SK-N-SH (cell line): ENCODE data around the gene ANKMY1. TPM values are rescaled to one million over a fixed set of nuclear protein-coding genes. Genes with fewer than 3 reads are reported as not detected.

Experiments used
- CTCF ChIA-PET: fragments of 300-600, 350-600 bp; formaldehyde crosslinking; extraction: SDS; loops from one replicate; lab custom pipeline; 2021; lab: Yijun Ruan, JAX
- POLR2A ChIA-PET: fragments of 350-600 bp; sonication (Branson Sonifier 250); formaldehyde crosslinking; extraction: SDS; loops from one replicate; lab custom pipeline; 2020; ENCODE audit warnings: antibody characterized with exemption, inconsistent platforms; lab: Yijun Ruan, JAX
- DNase-seq: peaks from one replicate; pipeline ENCODE4 v3.0.0; 2012
- H2AFZ ChIP-seq: fragments of 200-600 bp; sonication (generic); 2 replicates; pipeline ENCODE4 v1.8.1; 2016; ENCODE audit warnings: antibody characterized with exemption, mild to moderate bottlenecking, low read depth
- H3F3A ChIP-seq: fragments of 200-600 bp; sonication (generic); replicated peaks from 2 replicates; pipeline ENCODE3; 2016; ENCODE audit warnings: antibody characterized with exemption, mild to moderate bottlenecking; ENCODE audit not compliant: insufficient read depth
- H3K27ac ChIP-seq, 2 experiments: fragments of 200-500 bp in 1 of 2; fragments of 200-600 bp in 1 of 2; sonication (Bioruptor generic) in 1 of 2; sonication (generic), shearing (Covaris generic) in 1 of 2; 2 replicates each; pipeline versions ENCODE4 v1.5.1 to v1.6.1; 2014 to 2016; ENCODE audit warnings: low read depth in 2 of 2, inconsistent platforms in 1 of 2, low read length in 1 of 2, mild to moderate bottlenecking in 1 of 2, mixed read lengths in 1 of 2
- H3K27me3 ChIP-seq: fragments of 200-600 bp; sonication (generic), shearing (Covaris generic); 2 replicates; pipeline ENCODE4 v1.6.1; 2016; ENCODE audit warnings: mixed run types; ENCODE audit not compliant: insufficient read depth
- H3K36me3 ChIP-seq, 2 experiments: fragments of 200-500 bp in 1 of 2; fragments of 200-600 bp in 1 of 2; sonication (Bioruptor generic) in 1 of 2; sonication (generic) in 1 of 2; replicated peaks in 1 of 2; 2 replicates each; pipeline versions ENCODE3 to v1.5.1; 2014 to 2016; ENCODE audit warnings: low read length in 1 of 2, mild to moderate bottlenecking in 1 of 2; ENCODE audit not compliant: insufficient read depth in 2 of 2, control insufficient read depth in 1 of 2
- H3K4me1 ChIP-seq, 2 experiments: fragments of 200-500 bp in 1 of 2; fragments of 200-600 bp in 1 of 2; sonication (Bioruptor generic) in 1 of 2; sonication (generic), shearing (Covaris generic) in 1 of 2; 2 replicates each; pipeline versions ENCODE4 v1.5.1 to v1.6.1; 2014 to 2016; ENCODE audit warnings: low read depth in 1 of 2, low read length in 1 of 2, mixed run types in 1 of 2; ENCODE audit not compliant: insufficient read depth in 2 of 2, control insufficient read depth in 1 of 2
- H3K4me2 ChIP-seq: fragments of 200-600 bp; sonication (generic), shearing (Covaris generic); 2 replicates; pipeline ENCODE4 v1.6.1; 2017; ENCODE audit warnings: mixed run types
- H3K4me3 ChIP-seq, 2 experiments: fragments of 200-500 bp in 1 of 2; fragments of 200-600 bp in 1 of 2; sonication (Bioruptor generic) in 1 of 2; sonication (generic), shearing (Covaris generic) in 1 of 2; 2 replicates each; pipeline versions ENCODE4 v1.5.1 to v1.8.1; 2014 to 2016; ENCODE audit warnings: low read depth in 2 of 2, inconsistent platforms in 1 of 2, low read length in 1 of 2, mild to moderate bottlenecking in 1 of 2, mixed read lengths in 1 of 2, moderate library complexity in 1 of 2
- H3K79me2 ChIP-seq: fragments of 200-600 bp; sonication (generic); 2 replicates; pipeline ENCODE4 v1.8.1; 2017; ENCODE audit warnings: mild to moderate bottlenecking; ENCODE audit not compliant: insufficient read depth
- H3K9ac ChIP-seq: fragments of 200-600 bp; sonication (generic); 2 replicates; pipeline ENCODE4 v1.6.1; 2017; ENCODE audit warnings: mixed run types
- H3K9me2 ChIP-seq: fragments of 200-600 bp; sonication (generic); 2 replicates; pipeline ENCODE4 v1.6.1; 2017; ENCODE audit warnings: mixed run types
- H3K9me3 ChIP-seq: fragments of 200-600 bp; sonication (generic); 2 replicates; pipeline ENCODE4 v1.6.1; 2017; ENCODE audit warnings: mixed run types, mild to moderate bottlenecking, moderate library complexity
- H4K20me1 ChIP-seq: fragments of 200-600 bp; sonication (generic); 2 replicates; pipeline ENCODE4 v1.6.1; 2017; ENCODE audit warnings: mild to moderate bottlenecking, mixed run types; ENCODE audit not compliant: insufficient read depth
- ELF1 ChIP-seq: IDR thresholded peaks from 2 replicates; pipeline ENCODE4 v1.4.0; 2012
- EP300 ChIP-seq, 2 experiments: IDR thresholded peaks; 2 replicates each; pipeline versions ENCODE4 v1.4.0 to v1.6.1; 2012; ENCODE audit warnings: borderline replicate concordance in 1 of 2, low read depth in 1 of 2, low read length in 1 of 2
- EZH2phosphoT487 ChIP-seq: fragments of 200-600 bp; sonication (generic); IDR thresholded peaks from 2 replicates; pipeline ENCODE4 v1.6.1; 2017; ENCODE audit warnings: low read depth, mixed run types, mild to moderate bottlenecking, antibody characterized with exemption, moderate library complexity, borderline replicate concordance
- FOSL2 ChIP-seq: IDR thresholded peaks from 2 replicates; pipeline ENCODE4 v1.4.0; 2012; ENCODE audit warnings: low read depth, mild to moderate bottlenecking, moderate library complexity, borderline replicate concordance
- IRF3 ChIP-seq: fragments of 150-350 bp; IDR thresholded peaks from 2 replicates; pipeline ENCODE4 v1.6.1; 2016; ENCODE audit warnings: mild to moderate bottlenecking, low read depth, low read length
- RAD21 ChIP-seq: IDR thresholded peaks from 2 replicates; pipeline ENCODE4 v1.6.1; 2012; ENCODE audit warnings: mild to moderate bottlenecking, low read length
- REST ChIP-seq: IDR thresholded peaks from 2 replicates; pipeline ENCODE4 v1.6.1; 2012; ENCODE audit warnings: mild to moderate bottlenecking, low read depth, low read length, moderate library complexity
- RXRA ChIP-seq: IDR thresholded peaks from 2 replicates; pipeline ENCODE4 v1.4.0; 2012; ENCODE audit warnings: low read depth, mild to moderate bottlenecking, borderline replicate concordance
- TCF12 ChIP-seq: IDR thresholded peaks from 2 replicates; pipeline ENCODE4 v1.4.0; 2012
- ZBTB33 ChIP-seq: IDR thresholded peaks from 2 replicates; pipeline ENCODE4 v1.4.0; 2012; ENCODE audit warnings: low read depth, borderline replicate concordance
- WGBS: methylation state at CpG from one replicate; pipeline ENCODE4 v1.1.6; 2017; ENCODE audit warnings: low lambda C conversion rate; 5-methylcytosine and 5-hydroxymethylcytosine counted together
- polyA plus RNA-seq, 3 experiments: library from polyadenylated mRNA; depleted of rRNA; stranded (reverse); fragments of >200 nt; gene quantifications; 2 replicates each; pipeline ENCODE4 v1.2.3, GENCODE V29; 2012
- TF ChIP-seq, protein P1 (sequence below): fragments of 200-600 bp; sonication (generic); IDR thresholded peaks from 2 replicates; pipeline ENCODE4 v1.6.1; 2017; ENCODE audit warnings: antibody characterized with exemption, mild to moderate bottlenecking, moderate library complexity
- TF ChIP-seq, protein P2 (sequence below): fragments of 150-350 bp; IDR thresholded peaks from 2 replicates; pipeline ENCODE4 v1.6.1; 2017; ENCODE audit warnings: antibody characterized with exemption, low read length, low read depth, borderline replicate concordance

ANKMY1 gene
- polyA plus RNA-seq, 1 of the 3 experiments (the other 2 are of a cell fraction): 12.1 TPM

DNA sequence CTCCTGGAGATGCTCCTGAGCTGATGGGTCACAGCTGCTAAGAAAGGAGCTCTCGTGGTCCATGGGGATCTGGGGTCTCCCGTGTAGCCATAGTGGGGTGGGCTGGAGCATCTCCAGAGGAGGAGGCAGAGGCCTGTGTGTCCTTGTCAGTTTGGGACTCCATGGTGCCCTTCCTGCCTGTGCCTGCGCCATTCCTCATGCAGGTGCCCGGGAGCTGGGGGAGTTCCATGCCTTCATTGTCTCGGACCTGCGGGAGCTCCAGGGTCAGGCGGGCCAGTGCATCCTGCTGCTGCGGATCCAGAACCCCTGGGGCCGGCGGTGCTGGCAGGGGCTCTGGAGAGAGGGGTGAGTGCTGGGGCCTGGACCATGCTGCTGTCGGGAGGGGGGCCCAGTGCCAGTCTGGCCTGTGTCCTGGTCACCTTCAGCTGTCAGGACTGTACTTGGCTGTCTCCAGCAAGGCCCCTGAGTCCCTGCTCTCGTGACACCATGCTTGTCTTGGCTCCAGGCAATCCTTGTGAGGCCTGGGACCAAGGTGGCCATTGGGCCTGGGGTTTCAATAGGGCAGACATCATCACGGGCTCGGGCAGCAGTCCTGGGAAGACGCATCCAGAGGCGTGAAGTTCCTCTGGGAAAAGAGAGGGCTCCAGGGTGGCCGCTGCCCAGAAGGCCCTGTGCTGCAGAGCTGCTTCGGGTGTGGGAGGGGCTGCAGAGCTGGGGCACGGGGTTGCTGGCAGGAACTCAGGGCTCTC is 36.1 kb upstream of the ANKMY1 start (continued):
- TF ChIP-seq RAD21: no peak
- TF ChIP-seq, protein P1, sequence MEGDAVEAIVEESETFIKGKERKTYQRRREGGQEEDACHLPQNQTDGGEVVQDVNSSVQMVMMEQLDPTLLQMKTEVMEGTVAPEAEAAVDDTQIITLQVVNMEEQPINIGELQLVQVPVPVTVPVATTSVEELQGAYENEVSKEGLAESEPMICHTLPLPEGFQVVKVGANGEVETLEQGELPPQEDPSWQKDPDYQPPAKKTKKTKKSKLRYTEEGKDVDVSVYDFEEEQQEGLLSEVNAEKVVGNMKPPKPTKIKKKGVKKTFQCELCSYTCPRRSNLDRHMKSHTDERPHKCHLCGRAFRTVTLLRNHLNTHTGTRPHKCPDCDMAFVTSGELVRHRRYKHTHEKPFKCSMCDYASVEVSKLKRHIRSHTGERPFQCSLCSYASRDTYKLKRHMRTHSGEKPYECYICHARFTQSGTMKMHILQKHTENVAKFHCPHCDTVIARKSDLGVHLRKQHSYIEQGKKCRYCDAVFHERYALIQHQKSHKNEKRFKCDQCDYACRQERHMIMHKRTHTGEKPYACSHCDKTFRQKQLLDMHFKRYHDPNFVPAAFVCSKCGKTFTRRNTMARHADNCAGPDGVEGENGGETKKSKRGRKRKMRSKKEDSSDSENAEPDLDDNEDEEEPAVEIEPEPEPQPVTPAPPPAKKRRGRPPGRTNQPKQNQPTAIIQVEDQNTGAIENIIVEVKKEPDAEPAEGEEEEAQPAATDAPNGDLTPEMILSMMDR: no peak

DNA sequence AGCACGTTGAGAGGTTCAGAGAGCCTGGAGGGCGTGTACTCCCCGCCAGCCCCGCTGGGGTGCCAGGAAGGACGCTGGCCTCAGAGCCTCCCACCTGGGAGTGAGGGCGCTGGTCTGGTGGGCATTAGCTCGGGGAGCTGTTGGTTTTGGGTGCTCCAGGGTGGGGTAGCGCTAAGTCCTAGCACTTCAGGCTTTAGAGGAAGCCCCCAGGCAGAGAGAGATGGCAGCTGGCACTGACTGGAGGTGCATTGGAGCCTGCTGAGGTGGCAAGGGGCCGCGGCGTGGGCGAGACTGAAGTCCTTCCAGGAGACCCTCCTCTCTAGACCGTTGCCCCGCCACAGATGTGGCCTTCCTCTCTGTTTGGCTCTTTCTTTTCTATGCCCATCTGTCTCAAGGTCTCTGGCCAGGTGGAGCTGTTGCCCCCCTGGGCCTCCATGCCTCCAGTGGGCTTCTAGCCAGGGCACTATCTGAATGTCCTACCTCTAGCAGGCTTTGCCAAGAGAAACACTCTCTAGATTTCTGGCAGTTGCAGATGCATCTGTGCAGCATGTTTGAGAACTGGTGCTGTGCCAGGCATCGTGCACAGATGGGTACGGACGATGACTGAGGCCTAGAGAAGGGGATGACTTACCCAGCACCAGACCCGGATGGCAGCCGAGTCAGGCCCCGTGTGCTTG is 35.4 kb upstream of the ANKMY1 start:
- Histone ChIP-seq H3K27ac (no peak overlapping the region; a peak in 1 of 4 replicates), H3K4me1 (peaks cover 2 to 9% of the 10 kb centered on the region in 2 experiments; a peak in 1 of 4 replicates), H3K9me3 (no peaks in the 10 kb centered on the region)
- TF ChIP-seq, protein P2, sequence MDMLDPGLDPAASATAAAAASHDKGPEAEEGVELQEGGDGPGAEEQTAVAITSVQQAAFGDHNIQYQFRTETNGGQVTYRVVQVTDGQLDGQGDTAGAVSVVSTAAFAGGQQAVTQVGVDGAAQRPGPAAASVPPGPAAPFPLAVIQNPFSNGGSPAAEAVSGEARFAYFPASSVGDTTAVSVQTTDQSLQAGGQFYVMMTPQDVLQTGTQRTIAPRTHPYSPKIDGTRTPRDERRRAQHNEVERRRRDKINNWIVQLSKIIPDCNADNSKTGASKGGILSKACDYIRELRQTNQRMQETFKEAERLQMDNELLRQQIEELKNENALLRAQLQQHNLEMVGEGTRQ: no peak
- TF ChIP-seq EP300 (IDR thresholded peaks at IDR 0.05; ENCODE audit: borderline replicate concordance in 1 of 2, low read depth in 1 of 2, low read length in 1 of 2) (no peak), EZH2phosphoT487 (no peak), ZBTB33 (no peak), IRF3 (no peak), TCF12 (no peak), REST (no peak), FOSL2 (no peak), RXRA (no peak), ELF1 (no peak)
- TF ChIP-seq, all 33 proteins: peak for 0
- Histone ChIP-seq H3F3A (no peaks in the 10 kb centered on the region), H3K27me3 (no peaks in the 10 kb centered on the region), H3K4me2 (no peak overlapping the region), H3K79me2 (peaks cover 47% of the 10 kb centered on the region), H3K36me3 (peaks cover 0 to 44% of the 10 kb centered on the region in 2 experiments), H3K4me3 (no peak overlapping the region), H4K20me1 (peaks cover 16% of the 10 kb centered on the region), H2AFZ (no peak overlapping the region), H3K9ac (no peak overlapping the region), H3K9me2 (no peaks in the 10 kb centered on the region)
- ChIA-PET POLR2A (no interaction called here), CTCF (interaction anchor here (1.2 to 2.0 kb wide), 3 partner anchors 11 to 342 kb away, joined by 3 to 9 read pairs (median 6); no protein-coding TSS in a partner anchor)
- DNase-seq: no peak
- 90% methylated on average over 15 of the region's 20 CpGs for WGBS
